Hypothalamus (tissue), 51 donors: Measurements from ENCODE around the gene SLC10A3.

Source experiments
- DNase-seq, 51 donors: peaks; one replicate each; lab custom pipeline; 2025; lab: John Stamatoyannopoulos, UW

The SLC10A3 gene

DNA sequence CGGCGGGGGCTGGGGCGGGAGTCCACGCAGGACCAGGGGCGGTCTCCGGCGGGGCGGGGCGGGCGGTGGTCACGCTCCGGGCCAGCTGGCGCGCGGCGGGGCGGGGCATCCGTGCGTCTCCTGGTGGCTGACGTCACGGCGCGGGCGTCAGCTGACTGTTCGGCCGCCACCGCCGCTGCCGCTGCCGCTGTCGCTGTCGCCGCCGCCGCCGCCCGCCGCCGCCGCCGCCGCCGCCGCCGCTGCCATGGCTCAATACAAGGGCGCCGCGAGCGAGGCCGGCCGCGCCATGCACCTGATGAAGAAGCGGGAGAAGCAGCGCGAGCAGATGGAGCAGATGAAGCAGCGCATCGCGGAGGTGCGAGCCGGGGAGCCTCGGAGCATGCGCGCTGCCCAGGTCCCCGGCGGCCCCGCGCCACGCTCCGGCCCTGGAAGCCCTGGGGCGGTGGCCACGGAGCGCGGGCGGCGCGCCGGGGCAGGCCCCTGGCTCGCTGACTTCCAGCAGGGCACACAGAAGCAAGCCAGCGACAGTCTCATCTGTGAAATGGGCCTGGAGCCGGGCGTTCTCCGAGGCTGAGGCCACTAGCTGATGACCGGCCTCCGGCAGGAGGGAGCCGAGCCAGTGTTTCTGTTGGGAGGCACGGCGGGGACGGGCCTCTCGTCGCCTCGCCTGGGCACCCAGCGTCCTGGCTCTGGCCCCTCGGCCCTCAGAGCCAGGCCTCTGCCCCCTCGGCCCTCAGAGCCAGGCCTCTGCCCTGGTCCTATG is 46.3 kb downstream of the SLC10A3 start, which contains the start of gene FAM50A:
TSS of gene FAM50A (plus strand) at position 150 of the 763 bp plus-strand sequence. CDS start at position 245, 95 bp downstream.
- peak in 47 of 51 donors; percentile 11 to 84 (median 57) for DNase-seq

DNA sequence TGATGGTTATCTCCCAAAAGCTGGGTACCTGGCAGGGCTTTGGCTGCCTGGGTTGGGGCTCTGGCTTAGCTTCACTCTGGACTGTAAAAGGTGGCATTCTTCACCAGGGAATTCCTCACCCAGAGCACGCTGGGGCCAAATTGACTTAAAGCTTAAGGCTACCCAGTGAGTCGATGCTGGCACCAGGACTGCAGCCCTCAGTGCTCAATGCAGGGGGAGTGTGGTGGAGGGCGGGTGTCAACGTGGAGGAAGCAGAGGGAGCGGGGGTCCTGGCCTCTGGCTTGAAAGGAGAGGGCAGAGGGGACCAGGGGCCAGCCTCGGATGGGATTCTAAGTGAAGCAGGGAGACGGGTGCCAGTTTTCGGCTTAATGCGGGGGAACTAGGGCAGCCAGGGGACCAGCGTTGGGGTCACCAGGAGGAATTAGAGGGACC is 46.9 kb downstream of the SLC10A3 start:
- DNase-seq: peak in 2 of 51 donors; percentile 19 to 23

DNA sequence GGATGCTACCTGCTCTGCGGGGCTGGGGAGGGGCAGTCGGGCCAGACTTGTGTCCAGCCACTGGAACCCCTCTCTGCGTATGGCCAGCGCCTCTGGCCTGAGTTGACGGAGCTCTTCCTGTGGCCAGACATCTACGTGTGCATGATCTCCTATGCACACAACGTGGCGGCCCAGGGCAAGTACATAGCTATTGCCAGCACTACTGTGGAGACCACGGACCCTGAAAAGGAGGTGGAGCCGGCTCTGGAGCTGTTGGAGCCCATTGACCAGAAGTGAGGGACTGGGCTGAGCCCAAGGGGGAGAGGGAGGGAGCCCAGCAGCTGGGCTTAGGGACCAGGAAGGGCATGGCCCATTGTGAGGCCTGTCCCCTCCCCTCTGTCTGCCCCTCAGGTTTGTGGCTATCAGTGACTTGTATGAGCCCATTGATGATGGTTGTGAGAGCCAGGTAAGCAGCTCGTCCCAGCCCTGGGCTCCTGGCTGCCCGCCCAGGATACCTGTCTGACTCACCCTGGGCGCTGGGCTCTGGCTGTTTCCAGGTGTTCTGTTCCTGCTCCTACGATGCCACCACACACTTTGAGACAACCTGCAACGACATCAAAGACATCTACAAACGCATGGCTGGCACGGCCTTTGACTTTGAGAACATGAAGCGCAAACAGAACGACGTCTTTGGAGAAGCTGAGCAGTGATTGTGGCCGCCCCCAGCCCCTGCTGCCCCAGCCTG is 48.3 kb downstream of the SLC10A3 start:
- no peak for DNase-seq

DNA sequence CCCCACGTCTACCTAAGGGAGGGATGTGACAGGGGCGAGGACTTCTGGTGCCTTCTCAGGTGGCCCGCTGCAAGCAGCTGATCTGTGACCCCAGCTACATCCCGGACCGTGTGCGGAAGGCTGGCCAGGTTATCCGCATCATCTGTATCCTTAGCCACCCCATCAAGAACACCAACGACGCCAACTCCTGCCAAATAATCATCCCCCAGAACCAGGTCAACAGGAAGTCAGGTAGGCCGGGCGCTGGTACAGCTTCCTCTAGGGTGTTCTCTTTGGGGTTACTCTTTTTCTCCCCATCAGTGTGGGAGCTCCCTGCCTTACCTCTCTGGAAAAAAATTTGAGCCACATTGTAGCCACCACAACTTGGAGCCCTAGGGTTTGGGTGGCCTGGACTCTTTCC is 48.9 kb downstream of the SLC10A3 start:
- no peak for DNase-seq

DNA sequence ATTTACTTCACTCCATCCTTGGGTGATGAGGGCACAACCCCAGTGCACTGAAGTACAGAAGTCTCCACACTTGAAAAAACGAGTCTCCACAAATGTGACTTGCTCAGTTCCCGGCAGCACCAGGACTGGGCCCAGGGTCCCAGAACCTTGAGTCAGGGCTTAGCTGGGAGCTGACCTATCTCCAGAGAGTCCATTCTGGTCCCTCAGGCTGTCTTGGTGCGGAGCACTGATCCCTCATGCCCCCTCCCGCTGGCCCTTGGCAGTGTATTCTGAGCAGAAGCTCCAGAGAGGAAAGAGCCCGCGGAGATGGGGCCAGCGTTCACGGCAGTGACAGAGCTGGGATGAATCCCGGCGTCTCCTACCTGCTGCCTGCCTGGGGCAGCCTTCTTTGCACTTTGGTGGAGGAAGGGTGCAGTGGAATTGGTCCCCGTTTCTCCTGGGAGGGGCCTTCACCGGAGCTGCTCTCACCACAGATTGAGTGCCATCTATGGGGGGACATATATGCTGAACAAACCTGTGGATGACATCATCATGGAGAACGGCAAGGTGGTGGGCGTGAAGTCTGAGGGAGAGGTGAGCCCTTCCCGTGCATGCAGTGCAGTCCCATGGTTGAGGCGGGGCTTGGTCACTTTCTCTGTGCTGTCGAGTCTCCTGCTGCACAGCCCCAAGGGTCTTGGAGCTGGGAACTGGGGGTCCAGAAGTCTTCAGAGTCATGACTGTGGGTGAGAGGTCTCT is 49.6 kb downstream of the SLC10A3 start:
- no peak for DNase-seq

DNA sequence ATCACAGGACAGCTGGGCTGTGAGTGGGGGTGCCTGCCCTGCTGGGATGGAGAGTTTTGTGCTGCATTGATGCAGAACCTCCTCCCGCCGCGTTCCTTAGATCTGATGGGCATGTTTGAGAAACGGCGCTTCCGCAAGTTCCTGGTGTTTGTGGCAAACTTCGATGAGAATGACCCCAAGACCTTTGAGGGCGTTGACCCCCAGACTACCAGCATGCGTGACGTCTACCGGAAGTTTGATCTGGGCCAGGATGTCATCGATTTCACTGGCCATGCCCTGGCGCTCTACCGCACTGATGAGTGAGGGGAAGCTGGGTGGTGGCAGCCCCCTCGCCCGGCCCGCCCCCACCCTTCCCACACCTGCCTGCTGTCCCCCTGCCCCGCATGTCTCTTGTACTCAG is 50.6 kb downstream of the SLC10A3 start:
- no peak for DNase-seq

DNA sequence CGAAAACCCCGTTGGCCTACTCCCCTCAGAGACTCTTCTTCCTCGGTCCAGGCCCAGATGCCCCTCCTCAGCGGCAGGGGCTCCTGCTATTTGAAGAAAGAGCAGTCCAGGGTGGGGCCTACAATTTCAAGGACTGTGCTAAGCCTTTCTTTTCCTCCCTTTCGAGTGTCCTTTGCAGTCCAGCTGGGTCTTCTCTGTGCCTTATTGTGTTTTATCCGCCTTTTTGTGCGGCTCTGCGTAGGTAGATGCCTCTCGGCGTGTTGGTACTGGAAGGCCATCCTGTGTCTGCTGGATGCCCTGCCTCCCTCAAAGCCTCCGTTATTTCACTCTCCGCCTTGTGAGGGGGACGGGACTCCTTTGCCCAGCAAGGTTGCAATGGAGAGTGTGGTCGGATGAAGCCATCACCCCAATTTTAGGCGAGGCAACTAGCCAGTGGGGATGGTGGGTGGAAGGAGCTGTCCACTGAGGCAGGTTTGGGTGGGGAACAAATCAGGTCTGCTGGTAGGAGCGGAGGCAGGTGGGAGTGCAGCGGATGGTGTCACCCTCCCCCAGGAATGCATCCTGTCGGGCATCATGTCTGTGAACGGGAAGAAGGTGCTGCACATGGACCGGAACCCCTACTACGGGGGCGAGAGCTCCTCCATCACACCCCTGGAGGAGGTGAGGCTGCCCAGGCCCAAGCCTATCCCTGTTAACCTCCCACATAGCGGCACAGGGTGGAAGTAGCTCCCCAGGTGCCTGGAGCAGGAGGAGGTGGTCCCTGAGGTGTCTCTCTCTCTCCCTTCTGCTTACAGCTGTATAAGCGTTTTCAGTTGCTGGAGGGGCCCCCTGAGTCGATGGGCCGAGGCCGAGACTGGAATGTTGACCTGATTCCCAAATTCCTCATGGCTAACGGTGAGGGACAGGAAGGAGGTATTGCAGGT is 52.2 kb downstream of the SLC10A3 start:
- no peak for DNase-seq
